Loucy (cell line): Measurements from ENCODE around the gene NEK7.

Experiments
- H2AFZ ChIP-seq: fragments of 200-600 bp; sonication (generic); 2 replicates; pipeline ENCODE4 v1.6.0; 2016; ENCODE audit warnings: antibody characterized with exemption, mild to moderate bottlenecking, low read length, moderate library complexity
- H3F3A ChIP-seq: fragments of 200-600 bp; 2 replicates; pipeline ENCODE4 v1.6.0; 2016; ENCODE audit warnings: antibody characterized with exemption, low read depth, mild to moderate bottlenecking
- H3K27me3 ChIP-seq: fragments of 200-600 bp; sonication (generic); 2 replicates; pipeline ENCODE4 v1.6.1; 2014; ENCODE audit warnings: low read length, mild to moderate bottlenecking; ENCODE audit not compliant: insufficient read depth, poor library complexity, severe bottlenecking
- H3K36me3 ChIP-seq: fragments of 200-600 bp; sonication (generic); 2 replicates; pipeline ENCODE4 v1.6.1; 2016; ENCODE audit warnings: low read length; ENCODE audit not compliant: insufficient read depth
- H3K4me1 ChIP-seq: fragments of 200-600 bp; sonication (generic); 2 replicates; pipeline ENCODE4 v1.5.1; 2014; ENCODE audit warnings: low read length, mild to moderate bottlenecking; ENCODE audit not compliant: insufficient read depth, poor library complexity, severe bottlenecking
- H3K4me2 ChIP-seq: fragments of 200-600 bp; sonication (generic); 2 replicates; pipeline ENCODE4 v1.6.0; 2014; ENCODE audit warnings: antibody characterized with exemption, low read length, low read depth, mild to moderate bottlenecking; ENCODE audit not compliant: poor library complexity, severe bottlenecking
- H3K4me3 ChIP-seq: fragments of 200-600 bp; sonication (generic); 2 replicates; pipeline ENCODE4 v1.5.1; 2014; ENCODE audit warnings: low read length, mild to moderate bottlenecking, mixed read lengths; ENCODE audit not compliant: poor library complexity, severe bottlenecking
- H3K79me2 ChIP-seq: fragments of 200-600 bp; sonication (generic); 2 replicates; pipeline ENCODE4 v1.6.1; 2014; ENCODE audit warnings: low read length; ENCODE audit not compliant: insufficient read depth
- H3K9ac ChIP-seq: fragments of 200-600 bp; sonication (generic); 2 replicates; pipeline ENCODE4 v1.6.0; 2014; ENCODE audit warnings: mild to moderate bottlenecking, low read depth, low read length, moderate library complexity; ENCODE audit not compliant: poor library complexity, severe bottlenecking
- H3K9me2 ChIP-seq: fragments of 200-600 bp; sonication (generic); replicated peaks from 2 replicates; pipeline ENCODE4 v1.6.1; 2016; ENCODE audit warnings: low read depth, low read length, mixed read lengths
- H3K9me3 ChIP-seq: fragments of 200-600 bp; sonication (generic); 2 replicates; pipeline ENCODE4 v1.6.1; 2014; ENCODE audit warnings: mild to moderate bottlenecking, antibody characterized with exemption, low read length, low read depth; ENCODE audit not compliant: insufficient read depth
- H4K20me1 ChIP-seq: fragments of 200-600 bp; sonication (generic); 2 replicates; pipeline ENCODE4 v1.6.0; 2014; ENCODE audit warnings: antibody characterized with exemption, low read length, mild to moderate bottlenecking; ENCODE audit not compliant: insufficient read depth, poor library complexity, severe bottlenecking
- EZH2phosphoT487 ChIP-seq: fragments of 200-600 bp; IDR thresholded peaks from 2 replicates; pipeline ENCODE4 v1.6.1; 2018; ENCODE audit warnings: antibody characterized with exemption, mild to moderate bottlenecking, moderate library complexity, borderline replicate concordance
- TF ChIP-seq, protein P1 (sequence below): fragments of 200-600 bp; sonication (generic); conservative IDR thresholded peaks from 2 replicates; pipeline ENCODE4 v1.5.1; 2014; ENCODE audit warnings: mild to moderate bottlenecking, antibody characterized with exemption, low read length

The NEK7 gene

GRCh38 chr1:198359024-198359653, 202.3 kb downstream of the NEK7 start:
- H3K79me2 ChIP-seq = no peaks in the 10 kb centered on the region
- H3K9me3 ChIP-seq = no peaks in the 10 kb centered on the region
- H3K9me2 ChIP-seq = no peaks in the 10 kb centered on the region
- no peak overlapping the region for H3K4me2 ChIP-seq
- H4K20me1 ChIP-seq = no peaks in the 10 kb centered on the region
- TF ChIP-seq, protein P1, sequence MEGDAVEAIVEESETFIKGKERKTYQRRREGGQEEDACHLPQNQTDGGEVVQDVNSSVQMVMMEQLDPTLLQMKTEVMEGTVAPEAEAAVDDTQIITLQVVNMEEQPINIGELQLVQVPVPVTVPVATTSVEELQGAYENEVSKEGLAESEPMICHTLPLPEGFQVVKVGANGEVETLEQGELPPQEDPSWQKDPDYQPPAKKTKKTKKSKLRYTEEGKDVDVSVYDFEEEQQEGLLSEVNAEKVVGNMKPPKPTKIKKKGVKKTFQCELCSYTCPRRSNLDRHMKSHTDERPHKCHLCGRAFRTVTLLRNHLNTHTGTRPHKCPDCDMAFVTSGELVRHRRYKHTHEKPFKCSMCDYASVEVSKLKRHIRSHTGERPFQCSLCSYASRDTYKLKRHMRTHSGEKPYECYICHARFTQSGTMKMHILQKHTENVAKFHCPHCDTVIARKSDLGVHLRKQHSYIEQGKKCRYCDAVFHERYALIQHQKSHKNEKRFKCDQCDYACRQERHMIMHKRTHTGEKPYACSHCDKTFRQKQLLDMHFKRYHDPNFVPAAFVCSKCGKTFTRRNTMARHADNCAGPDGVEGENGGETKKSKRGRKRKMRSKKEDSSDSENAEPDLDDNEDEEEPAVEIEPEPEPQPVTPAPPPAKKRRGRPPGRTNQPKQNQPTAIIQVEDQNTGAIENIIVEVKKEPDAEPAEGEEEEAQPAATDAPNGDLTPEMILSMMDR = peak; percentile 78
- no peak for TF ChIP-seq EZH2phosphoT487
- H3K9ac ChIP-seq = no peak overlapping the region
- H3K4me1 ChIP-seq = no peaks in the 10 kb centered on the region
- no peaks in the 10 kb centered on the region for H3K27me3 ChIP-seq
- no peak overlapping the region for H2AFZ ChIP-seq
- H3K4me3 ChIP-seq = no peak overlapping the region
- H3K36me3 ChIP-seq = no peaks in the 10 kb centered on the region
- H3F3A ChIP-seq = no peaks in the 10 kb centered on the region

- no peak overlapping the region for H3K9ac ChIP-seq
- no peaks in the 10 kb centered on the region for H3K9me3 ChIP-seq
- H3K4me2 ChIP-seq = no peak overlapping the region
- H3K36me3 ChIP-seq = no peaks in the 10 kb centered on the region
- no peak for TF ChIP-seq EZH2phosphoT487
- TF ChIP-seq, protein P1 = no peak
- no peaks in the 10 kb centered on the region for H3K79me2 ChIP-seq
- no peaks in the 10 kb centered on the region for H3F3A ChIP-seq
- no peaks in the 10 kb centered on the region for H3K9me2 ChIP-seq
- no peaks in the 10 kb centered on the region for H4K20me1 ChIP-seq
- H3K4me1 ChIP-seq = no peaks in the 10 kb centered on the region
- H3K27me3 ChIP-seq = no peaks in the 10 kb centered on the region
- no peak overlapping the region for H3K4me3 ChIP-seq
- no peak overlapping the region for H2AFZ ChIP-seq
Measured at GRCh38 chr1:198360208-198360729, 203.5 kb downstream of the NEK7 start.

DNA sequence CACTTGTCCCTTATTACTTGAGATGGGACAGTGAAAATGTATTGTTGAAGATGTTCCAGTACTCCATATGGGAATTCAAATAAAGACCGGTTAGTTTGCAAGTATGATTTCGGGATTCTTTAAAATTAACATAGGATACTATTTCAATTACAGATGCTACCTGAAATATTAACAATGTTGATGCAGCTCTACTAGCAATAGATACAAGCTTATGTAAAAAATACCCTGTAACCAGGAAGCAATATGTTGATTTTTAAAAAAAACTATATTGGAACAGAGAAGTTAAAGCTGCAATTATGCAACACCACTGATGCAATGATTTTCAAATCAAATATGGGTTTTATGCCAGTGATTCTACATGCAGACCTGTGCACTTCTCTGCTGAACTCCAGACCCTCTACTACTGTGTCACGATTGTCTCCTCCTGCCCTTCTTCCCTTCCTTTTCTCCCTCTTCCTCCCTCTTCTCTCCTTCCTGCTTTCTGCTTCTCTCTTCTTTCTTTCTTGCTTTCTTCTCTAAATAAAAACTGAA, 204.5 kb downstream of the NEK7 start:
- H3K27me3 ChIP-seq = no peaks in the 10 kb centered on the region
- H3K4me1 ChIP-seq = no peaks in the 10 kb centered on the region
- H2AFZ ChIP-seq = peak overlapping the region; percentile 44
- H3K4me2 ChIP-seq = no peak overlapping the region
- H3K9ac ChIP-seq = no peak overlapping the region
- no peaks in the 10 kb centered on the region for H3K9me2 ChIP-seq
- TF ChIP-seq, protein P1 = no peak
- TF ChIP-seq EZH2phosphoT487 = no peak
- H3K36me3 ChIP-seq = no peaks in the 10 kb centered on the region
- no peak overlapping the region for H3K4me3 ChIP-seq
- no peaks in the 10 kb centered on the region for H4K20me1 ChIP-seq
- H3K9me3 ChIP-seq = no peaks in the 10 kb centered on the region
- H3F3A ChIP-seq = no peaks in the 10 kb centered on the region
- H3K79me2 ChIP-seq = no peaks in the 10 kb centered on the region
